PC-9 (cell line): ENCODE data around the gene IFNAR1. TPM values are rescaled to one million over a fixed set of nuclear protein-coding genes. Genes with fewer than 3 reads are reported as not detected.

Source experiments
- BruUV-seq: library from RNA; stranded (reverse); fragments of 400-500 nt; replicated peaks from 2 replicates; lab custom pipeline; 2021; lab: Mats Ljungman, UMichigan
- CTCF ChIA-PET: fragments of 300-600 bp; sonication (Branson Sonifier 250); formaldehyde crosslinking; loops from one replicate; lab custom pipeline; 2022; ENCODE audit warnings: antibody characterized with exemption; lab: Charles Lee
- POLR2A ChIA-PET: fragments of 300-600 bp; sonication (Branson Sonifier 250); formaldehyde crosslinking; loops from one replicate; lab custom pipeline; 2022; ENCODE audit warnings: antibody characterized with exemption; ENCODE audit not compliant: unreplicated experiment; lab: Charles Lee
- DNase-seq, 2 experiments: peaks; one replicate each; pipeline versions ENCODE4 v3.0.0 to v3.0.0-alpha.2; 2015 to 2022; ENCODE audit warnings: mixed read lengths in 1 of 2
- H2AFZ ChIP-seq: fragments of 200-600 bp; sonication (generic); 2 replicates; pipeline ENCODE4 v1.8.1; 2017; ENCODE audit warnings: antibody characterized with exemption
- H3F3A ChIP-seq: fragments of 200-600 bp; sonication (generic); 2 replicates; pipeline ENCODE4 v1.8.1; 2017; ENCODE audit warnings: antibody characterized with exemption, mild to moderate bottlenecking, low read depth; ENCODE audit not compliant: insufficient read depth
- H3K27ac ChIP-seq: fragments of 200-600 bp; sonication (generic); 2 replicates; pipeline ENCODE4 v1.6.1; 2016; ENCODE audit warnings: mixed run types
- H3K27me3 ChIP-seq: fragments of 200-600 bp; sonication (generic); 2 replicates; pipeline ENCODE4 v1.6.1; 2016; ENCODE audit warnings: low read depth, mixed run types; ENCODE audit not compliant: insufficient read depth
- H3K36me3 ChIP-seq: fragments of 200-600 bp; sonication (generic); 2 replicates; pipeline ENCODE4 v1.6.1; 2016; ENCODE audit warnings: low read depth, mixed run types
- H3K4me1 ChIP-seq: fragments of 200-600 bp; sonication (generic); replicated peaks from 2 replicates; pipeline ENCODE4 v1.6.1; 2016; ENCODE audit warnings: mixed run types; ENCODE audit not compliant: insufficient read depth
- H3K4me2 ChIP-seq: fragments of 200-600 bp; sonication (generic); 2 replicates; pipeline ENCODE4 v1.6.1; 2017; ENCODE audit warnings: mixed run types
- H3K4me3 ChIP-seq: fragments of 200-600 bp; sonication (generic); 2 replicates; pipeline ENCODE4 v1.6.1; 2016; ENCODE audit warnings: mixed run types
- H3K79me2 ChIP-seq: fragments of 200-600 bp; sonication (generic); 2 replicates; pipeline ENCODE4 v1.6.1; 2017; ENCODE audit warnings: low read depth, mixed run types
- H3K9me2 ChIP-seq: fragments of 200-600 bp; sonication (generic); 2 replicates; pipeline ENCODE4 v1.8.1; 2017; ENCODE audit warnings: mild to moderate bottlenecking; ENCODE audit not compliant: insufficient read depth
- H3K9me3 ChIP-seq: fragments of 200-600 bp; sonication (generic); 2 replicates; pipeline ENCODE4 v1.8.1; 2016; ENCODE audit warnings: low read depth; ENCODE audit not compliant: insufficient read depth
- H4K20me1 ChIP-seq: fragments of 200-600 bp; sonication (generic); 2 replicates; pipeline ENCODE4 v1.8.1; 2017; ENCODE audit not compliant: insufficient read depth
- CTCF ChIP-seq: fragments of 200-600 bp; sonication (generic); conservative IDR thresholded peaks from 2 replicates; pipeline ENCODE4 v1.6.1; 2017; ENCODE audit warnings: mixed run types, antibody characterized with exemption, mild to moderate bottlenecking, moderate library complexity
- EZH2 ChIP-seq: fragments of 200-600 bp; sonication (generic); IDR thresholded peaks from 2 replicates; pipeline ENCODE4 v1.8.0; 2017; ENCODE audit warnings: antibody characterized with exemption, low read depth
- intact Hi-C: fragments of 100-400 bp; cut with micrococcal nuclease; formaldehyde crosslinking; loops from one replicate; pipeline ENCODE4 v1.10.0; 2022; ENCODE audit not compliant: unreplicated experiment
- total RNA-seq: library from RNA; stranded (reverse); gene quantifications from 2 replicates; pipeline ENCODE4 v1.2.3, GENCODE V29; 2021

The IFNAR1 gene
- total RNA-seq, 1 experiment from 2014 or later: 25.5 TPM

GRCh38 chr21:33355996-33356395, 31.2 kb downstream of the IFNAR1 start:
- Histone ChIP-seq H3K27me3 (no peaks in the 10 kb centered on the region), H2AFZ (no peak overlapping the region), H4K20me1 (no peaks in the 10 kb centered on the region), H3K79me2 (no peaks in the 10 kb centered on the region), H3K4me1 (no peaks in the 10 kb centered on the region), H3F3A (peaks cover 10% of the 10 kb centered on the region; the same call in 1 of the 2 replicates), H3K4me3 (no peak overlapping the region), H3K9me3 (no peaks in the 10 kb centered on the region), H3K27ac (no peak overlapping the region), H3K36me3 (no peaks in the 10 kb centered on the region), H3K9me2 (no peaks in the 10 kb centered on the region), H3K4me2 (no peak overlapping the region)
- ChIA-PET CTCF (interaction anchor here (0.5 to 0.6 kb wide), 2 partner anchors 92 to 122 kb away, joined by 3 read pairs; no protein-coding TSS in a partner anchor), POLR2A (no interaction called here)
- DNase-seq: no peak
- TF ChIP-seq EZH2 (no peak), CTCF (no peak)
- BruUV-seq: no TSS peak
- intact Hi-C loops: no loop called here

- Histone ChIP-seq H3K9me2 (no peaks in the 10 kb centered on the region), H3F3A (peaks cover 12% of the 10 kb centered on the region; the same call in 1 of the 2 replicates), H3K4me1 (0 out of 2 replicates have a peak, but pooled peaks cover 6% of the 10 kb centered on the region), H3K36me3 (no peaks in the 10 kb centered on the region), H3K4me2 (no peak overlapping the region), H3K27me3 (no peaks in the 10 kb centered on the region), H2AFZ (no peak overlapping the region), H3K9me3 (no peaks in the 10 kb centered on the region), H4K20me1 (no peaks in the 10 kb centered on the region), H3K4me3 (no peak overlapping the region), H3K79me2 (no peaks in the 10 kb centered on the region), H3K27ac (no peak overlapping the region)
- ChIA-PET POLR2A (no interaction called here), CTCF (no interaction called here)
- TF ChIP-seq EZH2 (no peak), CTCF (no peak)
- intact Hi-C loops: no loop called here
- no peak for DNase-seq
- no TSS peak for BruUV-seq
Measured at GRCh38 chr21:33357177-33357576, 32.4 kb downstream of the IFNAR1 start.

GRCh38 chr21:33359446-33359845, 34.7 kb downstream of the IFNAR1 start:
- CTCF ChIA-PET: no interaction called here
- intact Hi-C loops: no loop called here
- Histone ChIP-seq H3K27me3 (no peaks in the 10 kb centered on the region), H3K4me2 (no peak overlapping the region), H2AFZ (no peak overlapping the region), H3K4me1 (0 out of 2 replicates have a peak, but pooled peaks cover 6% of the 10 kb centered on the region), H3K4me3 (no peak overlapping the region), H4K20me1 (no peaks in the 10 kb centered on the region), H3K27ac (no peak overlapping the region), H3K79me2 (no peaks in the 10 kb centered on the region), H3F3A (peaks cover 12% of the 10 kb centered on the region; the same call in 1 of the 2 replicates), H3K9me3 (no peaks in the 10 kb centered on the region), H3K9me2 (no peaks in the 10 kb centered on the region), H3K36me3 (no peaks in the 10 kb centered on the region)
- DNase-seq: no peak
- POLR2A ChIA-PET: no interaction called here
- no TSS peak for BruUV-seq
- TF ChIP-seq CTCF: no peak
- TF ChIP-seq EZH2: no peak
